HG03469 (cell line): ENCODE data around the gene LMF1.
"Not testable (repeated sequence)": the region's sequence is repeated elsewhere in the genome, so short reads cannot be mapped to it uniquely, and the experiment has no call there.

Experiments used
- ATAC-seq: cut with Tn5 transposase; IDR thresholded peaks from one replicate; pipeline ENCODE4 v1.9.1; 2021; ENCODE audit warnings: mild to moderate bottlenecking, moderate library complexity, moderate number of reproducible peaks; ENCODE audit not compliant: unreplicated experiment

The LMF1 gene

GRCh38 chr16:839643-840408 is 131.0 kb downstream of the LMF1 start:
- ATAC-seq: no peak

- ATAC-seq: no peak
Observed at GRCh38 chr16:838741-839140, 132.0 kb downstream of the LMF1 start.

GRCh38 chr16:836822-837221 is 134.0 kb downstream of the LMF1 start:
- not testable (repeated sequence) for ATAC-seq

- no peak for ATAC-seq
Observed at GRCh38 chr16:836221-836620, 134.6 kb downstream of the LMF1 start.

- ATAC-seq: no peak
Observed at GRCh38 chr16:835373-835772, 135.4 kb downstream of the LMF1 start.

GRCh38 chr16:833411-833810 is 137.4 kb downstream of the LMF1 start:
- no peak for ATAC-seq

GRCh38 chr16:832652-833336 is 138.0 kb downstream of the LMF1 start:
- ATAC-seq: no peak

GRCh38 chr16:831571-832413 is 139.0 kb downstream of the LMF1 start:
- ATAC-seq: no peak

- no peak for ATAC-seq
Observed at GRCh38 chr16:830871-831570, 139.8 kb downstream of the LMF1 start.

- no peak for ATAC-seq
Observed at GRCh38 chr16:830107-830870, 140.5 kb downstream of the LMF1 start.

GRCh38 chr16:828891-829290 is 141.9 kb downstream of the LMF1 start:
- no peak for ATAC-seq

- ATAC-seq: no peak
Observed at GRCh38 chr16:827513-827912, 143.3 kb downstream of the LMF1 start.

- no peak for ATAC-seq
Observed at GRCh38 chr16:825341-826061, 145.3 kb downstream of the LMF1 start.

- no peak for ATAC-seq
Observed at GRCh38 chr16:824601-825000, 146.2 kb downstream of the LMF1 start.

GRCh38 chr16:824194-824593 is 146.6 kb downstream of the LMF1 start:
- no peak for ATAC-seq

- no peak for ATAC-seq
Observed at GRCh38 chr16:822909-823297, 147.9 kb downstream of the LMF1 start.

GRCh38 chr16:822174-822908 is 148.4 kb downstream of the LMF1 start:
- ATAC-seq: no peak

- ATAC-seq: no peak
Observed at GRCh38 chr16:821751-822150, 149.0 kb downstream of the LMF1 start.

GRCh38 chr16:820748-821147 is 150.0 kb downstream of the LMF1 start:
- no peak for ATAC-seq
